ENCODE data around the gene PSMG4.

DNA sequence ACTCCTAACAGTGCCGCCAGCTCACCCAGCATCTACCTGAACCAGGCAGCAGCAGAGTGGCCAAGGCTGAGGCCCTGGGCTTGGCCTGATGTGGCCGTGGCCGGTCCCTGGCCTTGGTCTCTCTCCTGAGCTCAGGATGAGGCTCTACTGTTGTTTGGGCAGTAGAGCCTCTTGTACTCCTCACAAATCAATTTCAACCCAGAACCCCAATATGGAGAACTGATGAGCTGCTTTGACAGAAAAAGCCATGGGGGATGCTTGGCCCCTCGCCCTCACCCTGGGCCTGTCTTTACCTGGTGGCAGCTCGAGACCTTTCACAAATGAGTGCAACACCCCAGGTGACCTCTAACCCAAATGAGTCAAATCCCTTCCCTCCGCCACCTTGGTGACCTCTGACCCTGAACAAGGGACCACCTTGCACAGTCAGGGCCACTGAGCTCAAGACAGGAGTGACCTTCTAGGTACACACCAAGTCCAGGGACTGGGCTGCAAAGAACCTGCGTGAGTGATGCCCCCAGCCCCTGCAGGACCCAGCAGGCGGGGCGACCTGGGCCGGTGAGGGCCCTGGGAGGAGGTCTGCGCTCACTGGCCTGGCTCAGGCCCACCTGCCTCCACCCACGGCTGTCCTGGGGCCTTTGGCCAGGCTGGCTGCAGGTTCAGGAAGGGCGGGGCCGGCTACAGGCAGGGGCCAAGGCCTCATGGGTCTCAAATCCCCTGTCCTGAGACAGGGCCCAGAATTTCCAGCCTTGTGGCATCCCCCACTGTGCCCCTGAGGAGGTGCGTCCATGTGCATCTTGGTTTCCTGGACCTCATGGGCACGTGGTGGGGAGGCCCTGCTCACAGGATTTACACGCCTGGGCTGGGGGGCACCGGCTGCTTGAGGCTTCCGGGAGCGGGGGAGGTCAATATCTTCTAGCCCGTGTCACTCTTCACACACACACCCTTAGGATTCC is 30.2 kb downstream of the PSMG4 start:
- no peak for TF ChIP-seq POLR2AphosphoS5 (IDR thresholded peaks at IDR 0.05; ENCODE audit: low read depth, low read length)
- TF ChIP-seq, protein P1, sequence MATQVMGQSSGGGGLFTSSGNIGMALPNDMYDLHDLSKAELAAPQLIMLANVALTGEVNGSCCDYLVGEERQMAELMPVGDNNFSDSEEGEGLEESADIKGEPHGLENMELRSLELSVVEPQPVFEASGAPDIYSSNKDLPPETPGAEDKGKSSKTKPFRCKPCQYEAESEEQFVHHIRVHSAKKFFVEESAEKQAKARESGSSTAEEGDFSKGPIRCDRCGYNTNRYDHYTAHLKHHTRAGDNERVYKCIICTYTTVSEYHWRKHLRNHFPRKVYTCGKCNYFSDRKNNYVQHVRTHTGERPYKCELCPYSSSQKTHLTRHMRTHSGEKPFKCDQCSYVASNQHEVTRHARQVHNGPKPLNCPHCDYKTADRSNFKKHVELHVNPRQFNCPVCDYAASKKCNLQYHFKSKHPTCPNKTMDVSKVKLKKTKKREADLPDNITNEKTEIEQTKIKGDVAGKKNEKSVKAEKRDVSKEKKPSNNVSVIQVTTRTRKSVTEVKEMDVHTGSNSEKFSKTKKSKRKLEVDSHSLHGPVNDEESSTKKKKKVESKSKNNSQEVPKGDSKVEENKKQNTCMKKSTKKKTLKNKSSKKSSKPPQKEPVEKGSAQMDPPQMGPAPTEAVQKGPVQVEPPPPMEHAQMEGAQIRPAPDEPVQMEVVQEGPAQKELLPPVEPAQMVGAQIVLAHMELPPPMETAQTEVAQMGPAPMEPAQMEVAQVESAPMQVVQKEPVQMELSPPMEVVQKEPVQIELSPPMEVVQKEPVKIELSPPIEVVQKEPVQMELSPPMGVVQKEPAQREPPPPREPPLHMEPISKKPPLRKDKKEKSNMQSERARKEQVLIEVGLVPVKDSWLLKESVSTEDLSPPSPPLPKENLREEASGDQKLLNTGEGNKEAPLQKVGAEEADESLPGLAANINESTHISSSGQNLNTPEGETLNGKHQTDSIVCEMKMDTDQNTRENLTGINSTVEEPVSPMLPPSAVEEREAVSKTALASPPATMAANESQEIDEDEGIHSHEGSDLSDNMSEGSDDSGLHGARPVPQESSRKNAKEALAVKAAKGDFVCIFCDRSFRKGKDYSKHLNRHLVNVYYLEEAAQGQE (IDR thresholded peaks at IDR 0.05; ENCODE audit: insufficient read depth in 1 of 2, low read depth in 2 of 2, low read length in 2 of 2), result no peak
- no peak for TF ChIP-seq SIN3A (IDR thresholded peaks at IDR 0.05; ENCODE audit: borderline replicate concordance, insufficient read depth, low read length)

Measured in PFSK-1 (cell line).